ENCODE measurements around the gene DFFA. TPM values are rescaled to one million over a fixed set of nuclear protein-coding genes. Genes with fewer than 3 reads are reported as not detected.

The DFFA gene
- 54.1 and 71.5 TPM in 2 replicates for total RNA-seq (2011; cell fraction: chromatin; rRNA removed; ENCODE audit: low replicate concordance)
- 37.0 and 45.7 TPM in 2 replicates for total RNA-seq (2011; cell fraction: nucleolus; rRNA removed)
- 49.3 and 71.1 TPM in 2 replicates for total RNA-seq (2011; cell fraction: nucleoplasm; rRNA removed)
- total RNA-seq (2014; rRNA removed) = 47.0 and 62.9 TPM in 2 replicates
- 66.5 and 67.3 TPM in 2 replicates for total RNA-seq (2014; rRNA removed; fragmentation: Illumina TruSeq; extraction: Trizol)
- total RNA-seq (2015; rRNA removed; fragmentation: Illumina TruSeq; extraction: Trizol) = 64.2 and 65.3 TPM in 2 replicates
- total RNA-seq (2021) = 74.8 and 78.9 TPM in 2 replicates
- polyA plus RNA-seq (2011; rRNA removed) = 47.1 and 57.7 TPM in 2 replicates
- polyA plus RNA-seq (2011; cell fraction: cytosol; rRNA removed) = 36.0 and 40.4 TPM in 2 replicates
- 17.7 and 20.4 TPM in 2 replicates for polyA plus RNA-seq (2011; cell fraction: nucleus; rRNA removed)
- 29.9 and 45.7 TPM in 2 replicates for polyA plus RNA-seq (2012)
- polyA plus RNA-seq (2014; fragmentation: Illumina TruSeq; extraction: Trizol) = 53.3 and 54.9 TPM in 2 replicates
- 10 to 100 TPM; 59.2 to 71.7 TPM for polyA plus RNA-seq (2014; fragmentation: Nextera tagmentation; extraction: Ambion mirVana)
- 39.6 and 44.4 TPM in 2 replicates for polyA plus RNA-seq (2014; rRNA removed)
- polyA minus RNA-seq (2011; rRNA and poly(A)+ RNA removed) = 78.7 and 100.0 TPM in 2 replicates
- polyA minus RNA-seq (2011; cell fraction: cytosol; rRNA and poly(A)+ RNA removed) = 29.8 and 30.1 TPM in 2 replicates
- 7.7 and 12.9 TPM in 2 replicates for polyA minus RNA-seq (2011; cell fraction: nucleus; rRNA and poly(A)+ RNA removed)
- percentile 89 among the genes with signal in this experiment for Bru-seq, nascent RNA
- percentile 86 among the genes with signal in this experiment for BruChase-seq, experiment 1, labeled RNA remaining after a 2-hour chase
- percentile 88 among the genes with signal in this experiment for BruChase-seq, experiment 2, labeled RNA remaining after a 6-hour chase
- long read RNA-seq, experiment 1, full-length matches to known transcripts = 217 of 309 reads
- long read RNA-seq, experiment 1, partial matches to known transcripts = 9 of 309 reads
- long read RNA-seq, experiment 1, other reads (novel, unspliced or antisense) = 83 of 309 reads
- long read RNA-seq, experiment 2, full-length matches to known transcripts = 33 of 74 reads
- long read RNA-seq, experiment 2, partial matches to known transcripts = 5 of 74 reads
- long read RNA-seq, experiment 2, other reads (novel, unspliced or antisense) = 36 of 74 reads
- long read RNA-seq, experiment 3, full-length matches to known transcripts = 94 of 106 reads
- long read RNA-seq, experiment 3, partial matches to known transcripts = 4 of 106 reads
- long read RNA-seq, experiment 3, other reads (novel, unspliced or antisense) = 8 of 106 reads

- Histone ChIP-seq H3K9me1 (ENCODE audit: control insufficient read depth, insufficient read depth, low read length) (no peaks in the 10 kb centered on the region), H3K4me3 (peak within 1 kb of the TSS; percentile 59), H3K36me3 (ENCODE audit: control insufficient read depth, insufficient read depth, low read length) (peaks cover 39% of the 10 kb centered on the region), H3K4me1 (replicated peaks in 1 of 2; ENCODE audit: control insufficient read depth in 2 of 2, insufficient read depth in 2 of 2, low read length in 2 of 2) (peaks cover 24 to 26% of the 10 kb centered on the region in 2 experiments; a peak in 4 of 5 replicates), H3K27me3 (ENCODE audit: control insufficient read depth in 2 of 2, insufficient read depth in 2 of 2, low read length in 2 of 2) (no peaks in the 10 kb centered on the region), H2AFZ (ENCODE audit: low read depth, low read length) (peak within 1 kb of the TSS; percentile 84), H3K27ac (ENCODE audit: extremely low read depth, low read depth, low read length) (peak within 1 kb of the TSS; percentile 90), H3K4me2 (ENCODE audit: insufficient read depth, low read length) (peak within 1 kb of the TSS; percentile 91), H3K9ac (ENCODE audit: insufficient read depth in 1 of 2, low read depth in 2 of 2, low read length in 2 of 2) (peak within 1 kb of the TSS; percentile 82 to 98), H3K79me2 (ENCODE audit: control insufficient read depth, insufficient read depth, low read length) (peaks cover 47% of the 10 kb centered on the region), H4K20me1 (replicated peaks; ENCODE audit: control insufficient read depth, insufficient read depth, low read length) (no peaks in the 10 kb centered on the region), H3K9me3 (replicated peaks; ENCODE audit: control insufficient read depth, insufficient read depth, low read depth, low read length) (no peaks in the 10 kb centered on the region)
- 1% methylated on average over 54 of the region's 59 CpGs for WGBS (ENCODE audit: insufficient coverage, low coverage, missing lambda C conversion rate)
- FAIRE-seq (peak; percentile 97), ATAC-seq (peak; percentile 84), DNase-seq (ENCODE audit: extremely low read depth in 1 of 4, low spot score in 3 of 4) (peak; percentile 91 to 99 (median 92))
- no TSS peak for BruUV-seq (replicated peaks)
- ChIA-PET POLR2A (interaction anchor here (0.6 to 2.1 kb wide), 12 partner anchors 10 to 313 kb away, joined by 3 to 9 read pairs (median 3); no protein-coding TSS in a partner anchor), CTCF (ENCODE audit: low intra/inter-chr PET ratio) (no interaction called here)
- in situ Hi-C loops (cut with MboI) (no loop called here), intact Hi-C loops (cut with micrococcal nuclease) (loop anchor here (5.0 kb wide), 1 partner anchor 95 kb away; no protein-coding TSS in a partner anchor)
- peak; percentile 96 for TF ChIP-seq CREB3L1 (IDR thresholded peaks at IDR 0.05; ENCODE audit: borderline replicate concordance, low read depth)
- TF ChIP-seq SMARCE1 (IDR thresholded peaks at IDR 0.05) = no peak
- no peak for TF ChIP-seq ZNF512 (tag; IDR thresholded peaks at IDR 0.05)
- no peak for TF ChIP-seq TRIM25 (IDR thresholded peaks at IDR 0.05; ENCODE audit: borderline replicate concordance)
- no peak for TF ChIP-seq CHD1 (IDR thresholded peaks at IDR 0.05; ENCODE audit: low read length)
- no peak for TF ChIP-seq ID3 (CRISPR knock-in tag; IDR thresholded peaks at IDR 0.05)
- peak; percentile 92 for TF ChIP-seq ID3 (tag; IDR thresholded peaks at IDR 0.05)
- peak; percentile 74 for TF ChIP-seq SMAD4 (CRISPR knock-in tag; conservative IDR thresholded peaks at IDR 0.05)
- no peak for TF ChIP-seq ZNF75A (CRISPR knock-in tag; IDR thresholded peaks at IDR 0.05)
Measured at GRCh38 chr1:10472220-10473144, at the start of gene DFFA. Gene DFFA (minus strand): TSS chr1:10472529. CDS start chr1:10472458, 71 bp downstream.

All from K562 (cell line).